ENCODE data around the gene ALKAL2. TPM values are rescaled to one million over a fixed set of nuclear protein-coding genes. Genes with fewer than 3 reads are reported as not detected.

Gene ALKAL2
- total and polyA plus RNA-seq, 2 of the 13 experiments (the other 11 are each of a cell fraction or from before 2014, with no cell fraction given), result 0.22 to 1.7 TPM

GRCh38 chr2:263774-264492 is 24.0 kb downstream of the ALKAL2 start, which contains the start of gene SH3YL1 (continued):
- TF ChIP-seq SP4 (CRISPR knock-in tag; IDR thresholded peaks at IDR 0.05) (peak; percentile 45; the same call in 1 of the 2 replicates), NRL (CRISPR knock-in tag; IDR thresholded peaks at IDR 0.05; ENCODE audit: borderline replicate concordance) (no peak), ZSCAN29 (CRISPR knock-in tag; conservative IDR thresholded peaks at IDR 0.05) (no peak), NFYC (CRISPR knock-in tag; IDR thresholded peaks at IDR 0.05) (no peak), ZNF430 (CRISPR knock-in tag; IDR thresholded peaks at IDR 0.05) (0 out of 2 replicates have a peak, but pooled peaks have one; percentile 7), DPF2 (CRISPR knock-in tag; IDR thresholded peaks at IDR 0.05; ENCODE audit: borderline replicate concordance, low read depth) (no peak), ZNF564 (CRISPR knock-in tag; IDR thresholded peaks at IDR 0.05) (0 out of 2 replicates have a peak, but pooled peaks have one; percentile 50), ZNF30 (CRISPR knock-in tag; IDR thresholded peaks at IDR 0.05) (no peak), FOXK2 (IDR thresholded peaks at IDR 0.05) (no peak), FOXM1 (CRISPR knock-in tag; IDR thresholded peaks at IDR 0.05) (0 out of 2 replicates have a peak, but pooled peaks have one; percentile 38), ZNF34 (CRISPR knock-in tag; IDR thresholded peaks at IDR 0.05; ENCODE audit: borderline replicate concordance) (no peak), FOXA3 (CRISPR knock-in tag; IDR thresholded peaks at IDR 0.05) (no peak), SMAD1 (CRISPR knock-in tag; IDR thresholded peaks at IDR 0.05; ENCODE audit: borderline replicate concordance, low read depth) (no peak), ZBTB20 (CRISPR knock-in tag; IDR thresholded peaks at IDR 0.05; ENCODE audit: borderline replicate concordance, low read depth) (no peak), YEATS2 (CRISPR knock-in tag; IDR thresholded peaks at IDR 0.05; ENCODE audit: borderline replicate concordance) (no peak), SOX6 (IDR thresholded peaks at IDR 0.05) (no peak), SOX6 (CRISPR knock-in tag; IDR thresholded peaks at IDR 0.05) (no peak), PAX8 (CRISPR knock-in tag; IDR thresholded peaks at IDR 0.05; ENCODE audit: borderline replicate concordance) (no peak)
- TF ChIP-seq, protein P1, sequence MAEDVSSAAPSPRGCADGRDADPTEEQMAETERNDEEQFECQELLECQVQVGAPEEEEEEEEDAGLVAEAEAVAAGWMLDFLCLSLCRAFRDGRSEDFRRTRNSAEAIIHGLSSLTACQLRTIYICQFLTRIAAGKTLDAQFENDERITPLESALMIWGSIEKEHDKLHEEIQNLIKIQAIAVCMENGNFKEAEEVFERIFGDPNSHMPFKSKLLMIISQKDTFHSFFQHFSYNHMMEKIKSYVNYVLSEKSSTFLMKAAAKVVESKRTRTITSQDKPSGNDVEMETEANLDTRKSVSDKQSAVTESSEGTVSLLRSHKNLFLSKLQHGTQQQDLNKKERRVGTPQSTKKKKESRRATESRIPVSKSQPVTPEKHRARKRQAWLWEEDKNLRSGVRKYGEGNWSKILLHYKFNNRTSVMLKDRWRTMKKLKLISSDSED (CRISPR knock-in tag; IDR thresholded peaks at IDR 0.05), result no peak
- TF ChIP-seq, protein P2, sequence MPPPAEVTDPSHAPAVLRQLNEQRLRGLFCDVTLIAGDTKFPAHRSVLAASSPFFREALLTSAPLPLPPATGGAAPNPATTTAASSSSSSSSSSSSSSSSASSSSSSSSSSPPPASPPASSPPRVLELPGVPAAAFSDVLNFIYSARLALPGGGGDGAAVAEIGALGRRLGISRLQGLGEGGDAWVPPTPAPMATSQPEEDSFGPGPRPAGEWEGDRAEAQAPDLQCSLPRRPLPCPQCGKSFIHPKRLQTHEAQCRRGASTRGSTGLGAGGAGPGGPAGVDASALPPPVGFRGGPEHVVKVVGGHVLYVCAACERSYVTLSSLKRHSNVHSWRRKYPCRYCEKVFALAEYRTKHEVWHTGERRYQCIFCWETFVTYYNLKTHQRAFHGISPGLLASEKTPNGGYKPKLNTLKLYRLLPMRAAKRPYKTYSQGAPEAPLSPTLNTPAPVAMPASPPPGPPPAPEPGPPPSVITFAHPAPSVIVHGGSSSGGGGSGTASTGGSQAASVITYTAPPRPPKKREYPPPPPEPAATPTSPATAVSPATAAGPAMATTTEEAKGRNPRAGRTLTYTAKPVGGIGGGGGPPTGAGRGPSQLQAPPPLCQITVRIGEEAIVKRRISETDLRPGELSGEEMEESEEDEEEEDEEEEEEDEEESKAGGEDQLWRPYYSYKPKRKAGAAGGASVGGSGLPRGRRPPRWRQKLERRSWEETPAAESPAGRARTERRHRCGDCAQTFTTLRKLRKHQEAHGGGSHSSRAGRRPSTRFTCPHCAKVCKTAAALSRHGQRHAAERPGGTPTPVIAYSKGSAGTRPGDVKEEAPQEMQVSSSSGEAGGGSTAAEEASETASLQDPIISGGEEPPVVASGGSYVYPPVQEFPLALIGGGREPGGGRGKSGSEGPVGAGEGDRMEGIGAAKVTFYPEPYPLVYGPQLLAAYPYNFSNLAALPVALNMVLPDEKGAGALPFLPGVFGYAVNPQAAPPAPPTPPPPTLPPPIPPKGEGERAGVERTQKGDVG (CRISPR knock-in tag; IDR thresholded peaks at IDR 0.05; ENCODE audit: borderline replicate concordance), result no peak
- TF ChIP-seq, protein P3, sequence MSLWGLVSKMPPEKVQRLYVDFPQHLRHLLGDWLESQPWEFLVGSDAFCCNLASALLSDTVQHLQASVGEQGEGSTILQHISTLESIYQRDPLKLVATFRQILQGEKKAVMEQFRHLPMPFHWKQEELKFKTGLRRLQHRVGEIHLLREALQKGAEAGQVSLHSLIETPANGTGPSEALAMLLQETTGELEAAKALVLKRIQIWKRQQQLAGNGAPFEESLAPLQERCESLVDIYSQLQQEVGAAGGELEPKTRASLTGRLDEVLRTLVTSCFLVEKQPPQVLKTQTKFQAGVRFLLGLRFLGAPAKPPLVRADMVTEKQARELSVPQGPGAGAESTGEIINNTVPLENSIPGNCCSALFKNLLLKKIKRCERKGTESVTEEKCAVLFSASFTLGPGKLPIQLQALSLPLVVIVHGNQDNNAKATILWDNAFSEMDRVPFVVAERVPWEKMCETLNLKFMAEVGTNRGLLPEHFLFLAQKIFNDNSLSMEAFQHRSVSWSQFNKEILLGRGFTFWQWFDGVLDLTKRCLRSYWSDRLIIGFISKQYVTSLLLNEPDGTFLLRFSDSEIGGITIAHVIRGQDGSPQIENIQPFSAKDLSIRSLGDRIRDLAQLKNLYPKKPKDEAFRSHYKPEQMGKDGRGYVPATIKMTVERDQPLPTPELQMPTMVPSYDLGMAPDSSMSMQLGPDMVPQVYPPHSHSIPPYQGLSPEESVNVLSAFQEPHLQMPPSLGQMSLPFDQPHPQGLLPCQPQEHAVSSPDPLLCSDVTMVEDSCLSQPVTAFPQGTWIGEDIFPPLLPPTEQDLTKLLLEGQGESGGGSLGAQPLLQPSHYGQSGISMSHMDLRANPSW (CRISPR knock-in tag; IDR thresholded peaks at IDR 0.05; ENCODE audit: borderline replicate concordance), result no peak
- TF ChIP-seq, protein P4, sequence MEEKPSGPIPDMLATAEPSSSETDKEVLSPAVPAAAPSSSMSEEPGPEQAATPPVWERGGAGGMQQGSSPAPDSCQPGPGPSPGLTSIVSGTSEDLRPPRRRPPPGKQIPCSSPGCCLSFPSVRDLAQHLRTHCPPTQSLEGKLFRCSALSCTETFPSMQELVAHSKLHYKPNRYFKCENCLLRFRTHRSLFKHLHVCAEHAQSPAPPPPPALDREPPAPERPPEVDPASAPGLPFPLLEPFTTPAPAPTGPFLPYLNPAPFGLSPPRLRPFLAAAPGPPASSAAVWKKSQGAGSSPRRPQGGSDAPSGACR (CRISPR knock-in tag; IDR thresholded peaks at IDR 0.05), result 0 out of 2 replicates have a peak, but pooled peaks have one; percentile 6

All from HepG2 (cell line).